ENCODE measurements around the gene CNTNAP4. TPM values are rescaled to one million over a fixed set of nuclear protein-coding genes. Genes with fewer than 3 reads are reported as not detected.

The CNTNAP4 gene
- total and polyA plus RNA-seq, 2 of the 4 experiments (the other 2 are of a cell fraction) = not detected

DNA sequence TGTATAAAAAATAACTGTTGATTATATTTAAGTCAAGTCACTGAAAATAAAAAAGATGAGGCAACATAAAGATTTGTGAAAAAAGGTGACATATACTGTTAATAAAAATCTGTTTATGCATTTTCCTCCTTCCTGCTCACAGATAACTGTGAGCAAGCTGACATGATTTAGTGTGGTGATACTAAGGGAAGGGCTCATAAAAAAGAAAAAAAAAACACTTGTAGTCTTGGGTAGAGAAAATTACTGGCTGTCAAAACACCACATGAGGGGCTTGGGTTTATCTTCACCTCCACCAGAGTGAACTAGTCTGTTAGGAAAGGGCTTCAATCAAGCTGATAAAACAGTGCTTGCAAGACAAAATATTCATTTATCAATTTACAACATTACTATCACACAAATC, 247.6 kb downstream of the CNTNAP4 start:
- H3K27me3 ChIP-seq (ENCODE audit: control insufficient read depth, insufficient read depth, low read length) = no peaks in the 10 kb centered on the region
- ATAC-seq (ENCODE audit: low read depth) = no peak

More for the DNA sequence above, 247.6 kb downstream of the CNTNAP4 start:
- Histone ChIP-seq H3K18ac (ENCODE audit: low read depth, low read length) (no peak overlapping the region), H4K20me1 (ENCODE audit: insufficient read depth, low read length) (no peaks in the 10 kb centered on the region), H3K14ac (replicated peaks; ENCODE audit: low read depth, low read length) (no peak overlapping the region), H3K9ac (ENCODE audit: low read depth, low read length) (no peak overlapping the region), H2BK15ac (ENCODE audit: low read depth, low read length) (no peak overlapping the region), H3K56ac (ENCODE audit: extremely low read depth, insufficient read depth, low read length) (no peak overlapping the region), H4K8ac (ENCODE audit: low read depth in 2 of 2, low read length in 2 of 2) (no peak overlapping the region), H2BK5ac (ENCODE audit: low read depth, low read length, poor library complexity, severe bottlenecking) (no peak overlapping the region), H3K4me1 (ENCODE audit: control insufficient read depth, insufficient read depth, low read length) (no peaks in the 10 kb centered on the region), H3K23ac (ENCODE audit: low read depth, low read length) (no peak overlapping the region), H3K27ac (ENCODE audit: insufficient read depth, low read length) (no peak overlapping the region), H3K4me3 (ENCODE audit: insufficient read depth, low read depth, low read length) (no peak overlapping the region), H2AK9ac (replicated peaks; ENCODE audit: low read depth, low read length, poor library complexity) (no peak overlapping the region), H2AK5ac (ENCODE audit: low read depth, low read length) (no peak overlapping the region), H2BK20ac (ENCODE audit: low read depth, low read length) (no peak overlapping the region), H3K9me3 (ENCODE audit: control insufficient read depth, insufficient read depth, low read length) (no peaks in the 10 kb centered on the region), H2BK120ac (ENCODE audit: low read depth, low read length) (no peak overlapping the region), H4K5ac (ENCODE audit: low read depth, low read length) (no peak overlapping the region), H4K91ac (ENCODE audit: insufficient read depth, low read depth, low read length) (no peak overlapping the region), H3K4me2 (ENCODE audit: low read depth, low read length) (no peak overlapping the region), H3K9me1 (ENCODE audit: insufficient read depth, low read length) (no peaks in the 10 kb centered on the region), H2AFZ (replicated peaks; ENCODE audit: low read length, poor library complexity) (no peak overlapping the region), H3K79me1 (ENCODE audit: low read depth in 1 of 2, low read length in 2 of 2) (no peaks in the 10 kb centered on the region), H3K36me3 (ENCODE audit: control insufficient read depth, insufficient read depth, low read length) (no peaks in the 10 kb centered on the region), H3K4ac (ENCODE audit: low read depth, low read length) (no peak overlapping the region)
- in situ Hi-C loops (cut with MboI; ENCODE audit: low sequenced_read_pairs) (no loop called here), intact Hi-C loops (cut with micrococcal nuclease) (no loop called here), dilution Hi-C loops (cut with HindIII; ENCODE audit: low sequenced_read_pairs, unreplicated experiment) (no loop called here)
- CTCF ChIA-PET = no interaction called here
- no peak for DNase-seq
- TF ChIP-seq POLR2A (IDR thresholded peaks at IDR 0.05; ENCODE audit: low read depth, low read length) (no peak), NFE2L2 (IDR thresholded peaks at IDR 0.05; ENCODE audit: low read depth, low read length) (no peak), CEBPB (IDR thresholded peaks at IDR 0.05; ENCODE audit: low read depth, low read length) (no peak), CHD1 (IDR thresholded peaks at IDR 0.05; ENCODE audit: low read depth, low read length) (no peak), MAFK (IDR thresholded peaks at IDR 0.05; ENCODE audit: low read depth, low read length) (no peak), BHLHE40 (IDR thresholded peaks at IDR 0.05; ENCODE audit: low read depth, low read length) (no peak)
- TF ChIP-seq, protein P1, sequence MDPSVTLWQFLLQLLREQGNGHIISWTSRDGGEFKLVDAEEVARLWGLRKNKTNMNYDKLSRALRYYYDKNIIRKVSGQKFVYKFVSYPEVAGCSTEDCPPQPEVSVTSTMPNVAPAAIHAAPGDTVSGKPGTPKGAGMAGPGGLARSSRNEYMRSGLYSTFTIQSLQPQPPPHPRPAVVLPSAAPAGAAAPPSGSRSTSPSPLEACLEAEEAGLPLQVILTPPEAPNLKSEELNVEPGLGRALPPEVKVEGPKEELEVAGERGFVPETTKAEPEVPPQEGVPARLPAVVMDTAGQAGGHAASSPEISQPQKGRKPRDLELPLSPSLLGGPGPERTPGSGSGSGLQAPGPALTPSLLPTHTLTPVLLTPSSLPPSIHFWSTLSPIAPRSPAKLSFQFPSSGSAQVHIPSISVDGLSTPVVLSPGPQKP (IDR thresholded peaks at IDR 0.05; ENCODE audit: borderline replicate concordance, low read depth, low read length) = no peak
- POLR2A ChIA-PET (ENCODE audit: unreplicated experiment) = no interaction called here
- no TSS peak for BruUV-seq (replicated peaks)
